Mammary epithelial cell (primary cell): ENCODE data around the gene SPTLC1.

Source experiments
- CTCF ChIP-seq, 2 donors: IDR thresholded peaks in 1 of 2; conservative IDR thresholded peaks in 1 of 2; 2 replicates each; pipeline ENCODE4 v1.5.1; 2011 to 2012; ENCODE audit warnings: inconsistent platforms in 2 of 2, low read length in 2 of 2, mild to moderate bottlenecking in 2 of 2, control low read depth in 1 of 2, low read depth in 1 of 2; ENCODE audit not compliant: insufficient read depth in 1 of 2; ENCODE audit errors: extremely low read depth in 1 of 2
- EZH2 ChIP-seq: IDR thresholded peaks from 2 replicates; pipeline ENCODE4 v1.6.1; 2012; ENCODE audit warnings: low read length, inconsistent platforms, borderline replicate concordance

- no peak for TF ChIP-seq CTCF (conservative IDR thresholded peaks at IDR 0.05 in 1 of 2, IDR thresholded peaks at IDR 0.05 in 1 of 2; ENCODE audit: extremely low read depth in 1 of 2, insufficient read depth in 1 of 2, low read depth in 1 of 2, low read length in 2 of 2)
- no peak for TF ChIP-seq EZH2
These were observed 27.1 kb upstream of the SPTLC1 start for GRCh38 chr9:92142329-92142728.
